K562 (cell line): Measurements from ENCODE around the gene PPIL6.

Experiments
- HDAC8 ChIP-seq: fragments of 450-650 bp; IDR thresholded peaks from 2 replicates; pipeline ENCODE4 v1.6.1; 2016; ENCODE audit warnings: mild to moderate bottlenecking, missing genetic modification characterization, moderate library complexity, missing compliant biosample characterization
- NR2C2 ChIP-seq, 2 experiments: fragments of 200-800 bp in 1 of 2; sonication (Bioruptor generic) in 1 of 2; sonication (generic) in 1 of 2; formaldehyde crosslinking in 1 of 2; IDR thresholded peaks; 2 replicates each; pipeline versions ENCODE4 v1.6.1 to v1.8.0; 2016 to 2022; ENCODE audit warnings: mild to moderate bottlenecking in 1 of 2, missing compliant biosample characterization in 1 of 2, missing genetic modification characterization in 1 of 2, missing genetic modification reagents in 1 of 2
- TF ChIP-seq, protein P1 (sequence below), 3 experiments: IDR thresholded peaks in 2 of 3; conservative IDR thresholded peaks in 1 of 3; 2 replicates each; pipeline ENCODE4 v1.5.1; 2011 to 2012; ENCODE audit warnings: low read length in 3 of 3, mild to moderate bottlenecking in 3 of 3, control low read depth in 2 of 3, improper control_type of control experiment in 1 of 3, inconsistent platforms in 1 of 3, low read depth in 1 of 3, mixed read lengths in 1 of 3, moderate library complexity in 1 of 3; ENCODE audit not compliant: insufficient read depth in 2 of 3

DNA sequence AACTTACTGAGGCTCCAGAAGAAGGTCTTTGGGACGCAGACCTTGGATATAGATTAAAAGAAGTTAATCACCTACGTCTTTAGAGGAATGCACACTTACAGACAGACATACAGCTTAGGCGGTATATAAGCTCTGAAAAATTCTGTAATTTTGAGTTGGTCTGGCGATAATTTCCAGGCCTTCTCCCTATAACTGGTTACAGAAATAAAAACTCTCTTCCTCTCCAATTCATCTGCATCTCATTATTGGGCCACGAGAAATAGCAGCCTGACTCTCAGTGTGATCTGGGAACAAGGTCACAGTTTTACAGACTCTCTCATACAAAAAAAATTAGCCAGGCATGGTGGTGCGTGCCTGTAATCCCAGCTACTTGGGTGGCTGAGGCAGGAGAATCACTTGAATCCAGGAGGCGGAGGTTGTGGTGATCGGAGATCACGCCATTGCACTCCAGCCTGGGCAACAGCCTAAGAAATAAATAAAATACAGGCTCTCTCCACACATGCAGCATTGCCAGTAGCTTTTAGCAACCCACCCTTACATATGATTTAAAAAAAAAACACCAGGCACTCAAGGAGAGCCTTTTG is 37.9 kb upstream of the PPIL6 start:
- TF ChIP-seq HDAC8 (tag): no peak
- TF ChIP-seq, protein P1, sequence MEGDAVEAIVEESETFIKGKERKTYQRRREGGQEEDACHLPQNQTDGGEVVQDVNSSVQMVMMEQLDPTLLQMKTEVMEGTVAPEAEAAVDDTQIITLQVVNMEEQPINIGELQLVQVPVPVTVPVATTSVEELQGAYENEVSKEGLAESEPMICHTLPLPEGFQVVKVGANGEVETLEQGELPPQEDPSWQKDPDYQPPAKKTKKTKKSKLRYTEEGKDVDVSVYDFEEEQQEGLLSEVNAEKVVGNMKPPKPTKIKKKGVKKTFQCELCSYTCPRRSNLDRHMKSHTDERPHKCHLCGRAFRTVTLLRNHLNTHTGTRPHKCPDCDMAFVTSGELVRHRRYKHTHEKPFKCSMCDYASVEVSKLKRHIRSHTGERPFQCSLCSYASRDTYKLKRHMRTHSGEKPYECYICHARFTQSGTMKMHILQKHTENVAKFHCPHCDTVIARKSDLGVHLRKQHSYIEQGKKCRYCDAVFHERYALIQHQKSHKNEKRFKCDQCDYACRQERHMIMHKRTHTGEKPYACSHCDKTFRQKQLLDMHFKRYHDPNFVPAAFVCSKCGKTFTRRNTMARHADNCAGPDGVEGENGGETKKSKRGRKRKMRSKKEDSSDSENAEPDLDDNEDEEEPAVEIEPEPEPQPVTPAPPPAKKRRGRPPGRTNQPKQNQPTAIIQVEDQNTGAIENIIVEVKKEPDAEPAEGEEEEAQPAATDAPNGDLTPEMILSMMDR (IDR thresholded peaks at IDR 0.05 in 2 of 3, conservative IDR thresholded peaks at IDR 0.05 in 1 of 3; ENCODE audit: insufficient read depth in 2 of 3, low read depth in 1 of 3, low read length in 3 of 3): no peak
- no peak for TF ChIP-seq NR2C2 (CRISPR knock-in tag; IDR thresholded peaks at IDR 0.05)
- TF ChIP-seq NR2C2 (tag; IDR thresholded peaks at IDR 0.05): no peak
